ENCODE data around the gene SLC35A3. TPM values are rescaled to one million over a fixed set of nuclear protein-coding genes. Genes with fewer than 3 reads are reported as not detected.

SLC35A3 gene
- total RNA-seq, 1 experiment from 2014 or later: 21.6 TPM

- no peaks in the 10 kb centered on the region; the same call in 1 of the 2 replicates for H4K20me1 ChIP-seq (ENCODE audit: insufficient read depth)
- H3K27ac ChIP-seq (ENCODE audit: low read depth, low read length): no peak overlapping the region
- H3K9ac ChIP-seq (ENCODE audit: low read length): no peak overlapping the region
- DNase-seq (ENCODE audit: low read depth, low spot score) (no peak), ATAC-seq (no peak)
- peaks cover 4% of the 10 kb centered on the region; the same call in 1 of the 2 replicates for H3K79me2 ChIP-seq (ENCODE audit: insufficient read depth, low read length)
- no peaks in the 10 kb centered on the region for H3K9me2 ChIP-seq (ENCODE audit: insufficient read depth)
- no peaks in the 10 kb centered on the region for H3K9me3 ChIP-seq (ENCODE audit: control insufficient read depth in 1 of 2, insufficient read depth in 1 of 2, low read depth in 1 of 2, low read length in 2 of 2)
- POLR2A ChIA-PET: no interaction called here
- no peak overlapping the region for H3K4me3 ChIP-seq (replicated peaks in 1 of 2; ENCODE audit: low read depth in 1 of 2, low read length in 2 of 2)
- H2AFZ ChIP-seq (ENCODE audit: low read depth, low read length, poor library complexity, severe bottlenecking): no peak overlapping the region
- BruUV-seq (replicated peaks): no TSS peak
- intact Hi-C loops (cut with micrococcal nuclease): no loop called here
- TF ChIP-seq ELF1 (IDR thresholded peaks at IDR 0.05; ENCODE audit: borderline replicate concordance, low read depth): no peak
- TF ChIP-seq EZH2phosphoT487 (IDR thresholded peaks at IDR 0.05; ENCODE audit: borderline replicate concordance): no peak
- no peak for TF ChIP-seq POLR2A (IDR thresholded peaks at IDR 0.05; ENCODE audit: borderline replicate concordance, extremely low read depth, insufficient read depth, insufficient read length)
- no peak for TF ChIP-seq EGR1 (IDR thresholded peaks at IDR 0.05; ENCODE audit: low read depth)
- no peak for TF ChIP-seq ATF3 (IDR thresholded peaks at IDR 0.05)
- no peak for TF ChIP-seq POLR2AphosphoS5 (IDR thresholded peaks at IDR 0.05; ENCODE audit: low read depth, low read length)
- TF ChIP-seq TCF7L2 (IDR thresholded peaks at IDR 0.05; ENCODE audit: borderline replicate concordance, extremely low read depth, insufficient read depth, insufficient read length): no peak
- TF ChIP-seq SIN3A (IDR thresholded peaks at IDR 0.05; ENCODE audit: low read depth): no peak
- TF ChIP-seq CTCF (IDR thresholded peaks at IDR 0.05 in 2 of 3, conservative IDR thresholded peaks at IDR 0.05 in 1 of 3; ENCODE audit: borderline replicate concordance in 1 of 3, insufficient read depth in 1 of 3, low read depth in 2 of 3, low read length in 2 of 3): no peak
- TF ChIP-seq RAD21 (IDR thresholded peaks at IDR 0.05; ENCODE audit: low read depth): no peak
- TF ChIP-seq ZFX (IDR thresholded peaks at IDR 0.05): no peak
- H3K27me3 ChIP-seq (ENCODE audit: insufficient read depth, low read length): no peaks in the 10 kb centered on the region
- peaks cover 0 to 2% of the 10 kb centered on the region in 2 experiments; a peak in 1 of 4 replicates for H3K4me1 ChIP-seq (ENCODE audit: control insufficient read depth in 1 of 2, insufficient read depth in 2 of 2, low read length in 2 of 2)
- H3K36me3 ChIP-seq (ENCODE audit: control insufficient read depth in 1 of 2, insufficient read depth in 2 of 2, low read length in 2 of 2): peaks cover 13 to 35% of the 10 kb centered on the region in 2 experiments; a peak in 3 of 4 replicates
- CTCF ChIA-PET: interaction anchor here (1.6 kb wide), 1 partner anchor 383 kb away, joined by 4 read pairs; no protein-coding TSS in a partner anchor
- RAD21 ChIA-PET (ENCODE audit: low non-redundant PET in 1 of 2, low total read pairs in 2 of 2, uncharacterized antibody in 2 of 2, unreplicated experiment in 2 of 2): no interaction called here
- no peak overlapping the region for H3K4me2 ChIP-seq (ENCODE audit: low read length)
These were observed 106.5 kb downstream of the SLC35A3 start for GRCh38 chr1:100076319-100076718.
